ENCODE measurements around the gene HABP4.

- no peak for TF ChIP-seq CTCF (IDR thresholded peaks at IDR 0.05; ENCODE audit: low read depth, low read length)
- TF ChIP-seq EZH2phosphoT487 (IDR thresholded peaks at IDR 0.05; ENCODE audit: low read depth), result no peak
Observed at GRCh38 chr9:96505316-96505991, 55.5 kb downstream of the HABP4 start.
